Iris pigment epithelial cell (primary cell): ENCODE results near the gene MKS1.
A peak's percentile ranks its signal among the peaks of the same experiment; 100 is the strongest.

Experiments used
- DNase-seq: peaks from one replicate; pipeline ENCODE4 v3.0.0-alpha.2; 2011; ENCODE audit warnings: low read depth

MKS1 gene

GRCh38 chr17:58244963-58245362 lies 25.9 kb upstream of the MKS1 start:
- no peak for DNase-seq

GRCh38 chr17:58242171-58242784 lies 23.2 kb upstream of the MKS1 start:
- no peak for DNase-seq

- DNase-seq = no peak
These were observed 20.9 kb upstream of the MKS1 start for GRCh38 chr17:58239987-58240386.

GRCh38 chr17:58238147-58238634 lies 19.1 kb upstream of the MKS1 start, which contains the start of gene LPO:
TSS of gene LPO (plus strand) at chr17:58238584. CDS start at chr17:58242980, 4,396 bp downstream.
- DNase-seq = no peak

GRCh38 chr17:58236394-58236793 lies 17.3 kb upstream of the MKS1 start:
- no peak for DNase-seq

GRCh38 chr17:58235821-58236220 lies 16.8 kb upstream of the MKS1 start:
- no peak for DNase-seq

GRCh38 chr17:58234512-58234911 lies 15.5 kb upstream of the MKS1 start:
- no peak for DNase-seq

GRCh38 chr17:58233543-58233942 lies 14.5 kb upstream of the MKS1 start:
- no peak for DNase-seq

GRCh38 chr17:58232707-58233156 lies 13.7 kb upstream of the MKS1 start:
- DNase-seq = peak; percentile 94

GRCh38 chr17:58231641-58232040 lies 12.6 kb upstream of the MKS1 start:
- DNase-seq = no peak

- DNase-seq = no peak
These were observed 10.8 kb upstream of the MKS1 start for GRCh38 chr17:58229881-58230280.

GRCh38 chr17:58229384-58229783 lies 10.3 kb upstream of the MKS1 start:
- no peak for DNase-seq

- no peak for DNase-seq
These were observed 9.6 kb upstream of the MKS1 start for GRCh38 chr17:58228679-58229078.

GRCh38 chr17:58227733-58228132 lies 8.7 kb upstream of the MKS1 start:
- DNase-seq = no peak

GRCh38 chr17:58224315-58224714 lies 5.3 kb upstream of the MKS1 start:
- peak; percentile 53 for DNase-seq

GRCh38 chr17:58219789-58220183 lies 731 bp upstream of the MKS1 start:
- DNase-seq = no peak

- DNase-seq = no peak
These were observed 1.3 kb downstream of the MKS1 start for GRCh38 chr17:58217766-58218165.

- DNase-seq = no peak
These were observed 3.4 kb downstream of the MKS1 start for GRCh38 chr17:58215685-58216084.

GRCh38 chr17:58210922-58211321 lies 8.1 kb downstream of the MKS1 start:
- DNase-seq = no peak

- DNase-seq = no peak
These were observed 10.7 kb downstream of the MKS1 start for GRCh38 chr17:58208344-58208743.

- DNase-seq = no peak
These were observed 11.6 kb downstream of the MKS1 start for GRCh38 chr17:58207451-58207850.

GRCh38 chr17:58205936-58206335 lies 13.1 kb downstream of the MKS1 start:
- no peak for DNase-seq

GRCh38 chr17:58204796-58205195 lies 14.3 kb downstream of the MKS1 start:
- DNase-seq = no peak

GRCh38 chr17:58202859-58203258 lies 16.2 kb downstream of the MKS1 start:
- no peak for DNase-seq
